IMR-90 (cell line): ENCODE data around the gene FGGY. TPM values are rescaled to one million over a fixed set of nuclear protein-coding genes. Genes with fewer than 3 reads are reported as not detected.

ENCODE experiments used
- ATAC-seq: fragments of 200-7000 bp; cut with Tn5 transposase; 2 replicates; pipeline ENCODE4 v1.9.1; 2020; ENCODE audit warnings: low read depth, mild to moderate bottlenecking, moderate library complexity
- BruUV-seq: library from RNA; stranded (reverse); fragments of 400-500 nt; replicated peaks from 2 replicates; lab custom pipeline; 2021; lab: Mats Ljungman, UMichigan
- CTCF ChIA-PET: fragments of 300-600 bp; formaldehyde crosslinking; extraction: SDS; loops from one replicate; lab custom pipeline; 2021; ENCODE audit warnings: antibody characterized with exemption; lab: Yijun Ruan, JAX
- POLR2A ChIA-PET: fragments of 300-600 bp; sonication (Branson Sonifier 250); formaldehyde crosslinking; loops from one replicate; lab custom pipeline; 2022; ENCODE audit warnings: antibody characterized with exemption; ENCODE audit not compliant: unreplicated experiment; lab: Charles Lee
- DNase-seq: peaks from one replicate; pipeline ENCODE4 v3.0.0; 2013
- H2AFZ ChIP-seq: replicated peaks from 2 replicates; pipeline ENCODE3; 2013; ENCODE audit warnings: low read length, mild to moderate bottlenecking; ENCODE audit not compliant: poor library complexity
- H2AK5ac ChIP-seq: 2 replicates; pipeline ENCODE4 v1.6.1; 2013; ENCODE audit warnings: low read depth, low read length, inconsistent platforms
- H2AK9ac ChIP-seq: replicated peaks from 2 replicates; pipeline ENCODE3; 2013; ENCODE audit warnings: mild to moderate bottlenecking, low read depth, low read length, moderate library complexity; ENCODE audit not compliant: poor library complexity
- H2BK120ac ChIP-seq: 2 replicates; pipeline ENCODE4 v1.6.1; 2013; ENCODE audit warnings: low read depth, low read length, inconsistent platforms
- H2BK15ac ChIP-seq: 3 replicates; pipeline ENCODE4 v1.6.1; 2013; ENCODE audit warnings: low read depth, low read length, inconsistent platforms
- H2BK20ac ChIP-seq: 2 replicates; pipeline ENCODE4 v1.6.1; 2013; ENCODE audit warnings: low read depth, mild to moderate bottlenecking, inconsistent platforms, low read length, moderate library complexity
- H2BK5ac ChIP-seq: 2 replicates; pipeline ENCODE4 v1.6.1; 2013; ENCODE audit warnings: mild to moderate bottlenecking, low read depth, low read length, inconsistent platforms; ENCODE audit not compliant: poor library complexity, severe bottlenecking
- H3K14ac ChIP-seq: replicated peaks from 2 replicates; pipeline ENCODE4 v1.6.1; 2013; ENCODE audit warnings: low read depth, low read length, inconsistent platforms
- H3K18ac ChIP-seq: 2 replicates; pipeline ENCODE4 v1.6.1; 2013; ENCODE audit warnings: low read depth, low read length, control low read depth
- H3K23ac ChIP-seq: 2 replicates; pipeline ENCODE4 v1.6.1; 2013; ENCODE audit warnings: low read depth, low read length, inconsistent platforms
- H3K27ac ChIP-seq: 2 replicates; pipeline ENCODE4 v1.5.1; 2013; ENCODE audit warnings: mild to moderate bottlenecking, control low read depth, low read length; ENCODE audit not compliant: insufficient read depth
- H3K27me3 ChIP-seq: 2 replicates; pipeline ENCODE4 v1.6.1; 2013; ENCODE audit warnings: low read length; ENCODE audit not compliant: control insufficient read depth, insufficient read depth
- H3K36me3 ChIP-seq: 2 replicates; pipeline ENCODE4 v1.6.1; 2013; ENCODE audit warnings: low read length, mixed read lengths; ENCODE audit not compliant: control insufficient read depth, insufficient read depth
- H3K4ac ChIP-seq: 2 replicates; pipeline ENCODE4 v1.6.1; 2013; ENCODE audit warnings: low read depth, low read length, inconsistent platforms
- H3K4me1 ChIP-seq: 2 replicates; pipeline ENCODE4 v1.6.1; 2013; ENCODE audit warnings: low read length, mixed read lengths; ENCODE audit not compliant: control insufficient read depth, insufficient read depth
- H3K4me2 ChIP-seq: 2 replicates; pipeline ENCODE4 v1.6.1; 2013; ENCODE audit warnings: low read depth, mild to moderate bottlenecking, control low read depth, low read length, moderate library complexity
- H3K4me3 ChIP-seq: 2 replicates; pipeline ENCODE4 v1.5.1; 2013; ENCODE audit warnings: low read depth, mild to moderate bottlenecking, control low read depth, low read length, moderate library complexity; ENCODE audit not compliant: insufficient read depth
- H3K56ac ChIP-seq: 2 replicates; pipeline ENCODE4 v1.6.1; 2013; ENCODE audit warnings: low read length, inconsistent platforms; ENCODE audit not compliant: insufficient read depth; ENCODE audit errors: extremely low read depth
- H3K79me1 ChIP-seq, 2 experiments: 2 replicates each; pipeline ENCODE4 v1.6.1; 2013; ENCODE audit warnings: low read length in 2 of 2, inconsistent platforms in 1 of 2, low read depth in 1 of 2
- H3K9ac ChIP-seq: 2 replicates; pipeline ENCODE4 v1.6.1; 2013; ENCODE audit warnings: low read depth, low read length, control low read depth
- H3K9me1 ChIP-seq: 2 replicates; pipeline ENCODE4 v1.6.1; 2013; ENCODE audit warnings: low read length, inconsistent platforms; ENCODE audit not compliant: insufficient read depth
- H3K9me3 ChIP-seq: 2 replicates; pipeline ENCODE4 v1.6.1; 2013; ENCODE audit warnings: low read length; ENCODE audit not compliant: control insufficient read depth, insufficient read depth
- H4K20me1 ChIP-seq: 2 replicates; pipeline ENCODE4 v1.6.1; 2013; ENCODE audit warnings: low read length, inconsistent platforms; ENCODE audit not compliant: insufficient read depth
- H4K5ac ChIP-seq: 2 replicates; pipeline ENCODE4 v1.6.1; 2013; ENCODE audit warnings: mild to moderate bottlenecking, low read depth, low read length, control low read depth
- H4K8ac ChIP-seq, 2 experiments: 2 replicates each; pipeline ENCODE4 v1.6.1; 2013; ENCODE audit warnings: low read depth in 2 of 2, low read length in 2 of 2, control low read depth in 1 of 2, inconsistent platforms in 1 of 2
- H4K91ac ChIP-seq: 2 replicates; pipeline ENCODE4 v1.6.1; 2013; ENCODE audit warnings: low read depth, low read length, inconsistent platforms; ENCODE audit not compliant: insufficient read depth
- CEBPB ChIP-seq: IDR thresholded peaks from 2 replicates; pipeline ENCODE4 v1.6.1; 2012; ENCODE audit warnings: low read depth, low read length, improper control_type of control experiment
- RAD21 ChIP-seq: IDR thresholded peaks from 2 replicates; pipeline ENCODE4 v1.6.1; 2012; ENCODE audit warnings: low read length, improper control_type of control experiment
- WGBS, 2 experiments: methylation state at CpG; one replicate each; pipeline versions ENCODE4 v1.1.5 to v1.1.7; 2013; ENCODE audit warnings: missing lambda C conversion rate in 2 of 2; ENCODE audit not compliant: insufficient read length in 1 of 2; ENCODE audit errors: extremely low coverage in 2 of 2; 5-methylcytosine and 5-hydroxymethylcytosine counted together
- dilution Hi-C: fragments of 300-500 bp; cut with HindIII; formaldehyde crosslinking; loops from one replicate; pipeline ENCODE4 v1.14.3; 2018; ENCODE audit warnings: low sequenced_read_pairs; ENCODE audit not compliant: unreplicated experiment
- in situ Hi-C: fragments of 300-500 bp; cut with MboI; formaldehyde crosslinking; loops from 3 replicates; pipeline ENCODE4 v1.14.3; 2019; ENCODE audit warnings: low sequenced_read_pairs, inconsistent platforms, mixed read lengths
- intact Hi-C: fragments of 100-400 bp; cut with micrococcal nuclease; formaldehyde crosslinking; loops from 2 replicates; pipeline ENCODE4 v1.10.0; 2022
- polyA plus RNA-seq, 3 experiments: library from polyadenylated mRNA; depleted of rRNA; stranded (reverse); fragments of >200 nt; gene quantifications; 2 replicates each; pipeline ENCODE4 v1.2.3, GENCODE V29; 2012; ENCODE audit warnings: low replicate concordance in 1 of 3
- total RNA-seq: library from RNA; depleted of rRNA; stranded (reverse); fragments of >200 nt; gene quantifications from 2 replicates; pipeline ENCODE4 v1.2.3, GENCODE V29; 2012

FGGY gene
- total and polyA plus RNA-seq, 2 of the 4 experiments (the other 2 are of a cell fraction) = 5.6 to 14.0 TPM

- Histone ChIP-seq H3K9me1 (no peaks in the 10 kb centered on the region; the same call in 1 of the 2 replicates), H4K5ac (peak overlapping the region; percentile 49; the same call in 1 of the 2 replicates), H3K27me3 (no peaks in the 10 kb centered on the region), H3K27ac (no peak overlapping the region), H4K91ac (no peak overlapping the region), H2BK15ac (peak overlapping the region; percentile 32; the same call in 1 of the 3 replicates), H2BK120ac (no peak overlapping the region), H3K18ac (peak overlapping the region; percentile 51; the same call in 1 of the 2 replicates), H2AFZ (peak overlapping the region; percentile 8), H3K4me1 (peaks cover 11% of the 10 kb centered on the region), H2BK5ac (no peak overlapping the region), H3K9ac (no peak overlapping the region; the same call in 1 of the 2 replicates), H2AK9ac (no peak overlapping the region), H4K8ac (no peak overlapping the region), H3K4ac (no peak overlapping the region), H3K36me3 (no peaks in the 10 kb centered on the region), H3K23ac (no peak overlapping the region), H2AK5ac (no peak overlapping the region), H3K4me2 (no peak overlapping the region), H3K14ac (0 out of 2 replicates have a peak overlapping the region, but pooled peaks have one; percentile 28), H3K56ac (no peak overlapping the region), H3K9me3 (no peaks in the 10 kb centered on the region), H2BK20ac (no peak overlapping the region), H3K4me3 (no peak overlapping the region), H4K20me1 (no peaks in the 10 kb centered on the region), H3K79me1 (no peaks in the 10 kb centered on the region)
- no TSS peak for BruUV-seq
- ATAC-seq (no peak), DNase-seq (no peak)
- whole genome bisulfite sequencing, 2 experiments = 33% methylated on average over 2 of the region's 3 CpGs; no CpG with 5 or more reads in 1 of the 2 experiments
- ChIA-PET CTCF (no interaction called here), POLR2A (no interaction called here)
- in situ Hi-C loops = no loop called here
- dilution Hi-C loops = no loop called here
- TF ChIP-seq RAD21 (no peak), CEBPB (no peak)
- intact Hi-C loops = no loop called here
Measured at GRCh38 chr1:59552007-59552406, 255.1 kb downstream of the FGGY start.
